Heart right ventricle (tissue), 16 donors: Measurements from ENCODE around the gene TST. TPM values are rescaled to one million over a fixed set of nuclear protein-coding genes. Genes with fewer than 3 reads are reported as not detected.
A peak's percentile ranks its signal among the peaks of the same experiment; 100 is the strongest.

Source experiments
- ATAC-seq, 8 donors: fragments of 200-7000 bp; cut with Tn5 transposase; one replicate each; pipeline ENCODE4 v1.9.1; 2020; ENCODE audit warnings: mild to moderate bottlenecking in 8 of 8, moderate library complexity in 8 of 8, moderate number of reproducible peaks in 1 of 8
- DNase-seq, 2 donors: peaks; one replicate each; pipeline ENCODE4 v3.0.0-alpha.2; 2020
- H3K27ac ChIP-seq, 10 donors: fragments of 200-600 bp; sonication (generic) in 2 of 10; one replicate each; pipeline versions ENCODE4 v1.5.0 to v1.8.0; 2020 to 2022; ENCODE audit warnings: mild to moderate bottlenecking in 3 of 10
- H3K27me3 ChIP-seq, 7 donors: fragments of 200-600 bp; one replicate each; pipeline ENCODE4 v1.8.0; 2021 to 2022; ENCODE audit warnings: mild to moderate bottlenecking in 2 of 7
- H3K36me3 ChIP-seq, 9 donors: fragments of 200-600 bp; sonication (generic) in 1 of 9; one replicate each; pipeline versions ENCODE4 v1.5.0 to v1.8.0; 2020 to 2022; ENCODE audit warnings: mild to moderate bottlenecking in 2 of 9
- H3K4me1 ChIP-seq, 9 donors: fragments of 200-600 bp; sonication (generic) in 1 of 9; one replicate each; pipeline versions ENCODE4 v1.5.0 to v1.8.0; 2020 to 2022; ENCODE audit warnings: mild to moderate bottlenecking in 4 of 9
- H3K4me3 ChIP-seq, 10 donors: fragments of 200-600 bp; sonication (generic) in 2 of 10; one replicate each; pipeline versions ENCODE4 v1.5.0 to v1.8.0; 2020 to 2022; ENCODE audit warnings: mild to moderate bottlenecking in 7 of 10, moderate library complexity in 2 of 10
- H3K9me3 ChIP-seq, 11 donors: fragments of 200-600 bp in 10 of 11; sonication (generic) in 2 of 11; one replicate each; pipeline versions ENCODE4 v1.5.0 to v1.8.0; 2013 to 2022; ENCODE audit warnings: mild to moderate bottlenecking in 2 of 11, control low read depth in 1 of 11, moderate library complexity in 1 of 11
- CTCF ChIP-seq, 9 donors: fragments of 200-600 bp; sonication (generic) in 2 of 9; IDR thresholded peaks; one replicate each; pipeline versions ENCODE4 v1.5.0 to v1.8.0; 2021 to 2022; ENCODE audit warnings: antibody characterized with exemption in 9 of 9, mild to moderate bottlenecking in 5 of 9, moderate library complexity in 1 of 9
- WGBS, 2 donors: extraction: QIAGEN DNeasy Blood & Tissue Kit; methylation state at CpG; one replicate each; pipeline ENCODE4 v1.1.7; 2013; ENCODE audit warnings: inconsistent platforms in 1 of 2; 5-methylcytosine and 5-hydroxymethylcytosine counted together
- intact Hi-C, 10 donors: fragments of 100-400 bp; cut with DNase I; formaldehyde crosslinking; loops; one replicate each; pipeline versions ENCODE4 v1.11.1 to v1.14.2; 2022
- polyA plus RNA-seq, 2 donors: library from polyadenylated mRNA; stranded (reverse); fragments of 200-250 nt; gene quantifications; one replicate each; pipeline ENCODE4 v1.2.3, GENCODE V29; 2013
- total RNA-seq, 10 donors: library from RNA; stranded (reverse); fragmentation: NEBNext Ultra II Directional in 3 of 10; extraction: Animal tissue kit (Norgen Biotek cat#: 25700) in 3 of 10; gene quantifications; one replicate each; pipeline versions ENCODE4 v1.2.1 to v1.2.4, GENCODE V29; 2021 to 2023
- donor health status: Arrhythmogenic right ventricular cardiomyopathy.
- donor health status: ischemic (EF 13 %, LVEDD 7.1; RV severe dilation, severe dysfunction).
- donor health status: healthy with polysubstance abuse.
- donor health status: DM: no; HTN: yes; CAD: no.
- donor health status: DM: no; HTN: no; CAD: no.
- donor health status: ischemic (EF 25% LVEDD 6.9; RV normal size, moderate dysfunction).
- donor health status: ischemic (EF 25% LVEDD 5.7; RV mildly dilated, moderate dysfunction).
- donor health status: healthy.
- donor health status: DM: yes; HTN: yes; CAD: no.
- donor health status: Ischemic cardiomyopathy.
- donor health status: ischemic (EF 35%, LVEDD 5.7; RV mildly dilated, moderate dysfunction).
- donor health status: nonischemic (EF 11% LVEDD 7.7; RV severe dilation, severe dysfunction).
- donor health status: DM: yes; HTN: yes; CAD: no.
- donor health status: PGD.
- donor health status: ischemic (EF 29% LVEDD 5.4; RV normal size, mild dysfunction).
- donor health status: nonischemic (EF 23%, LVEDD 6.1; RV moderate dilation, normal function).

TST gene
- total and polyA plus RNA-seq, 12 donors, result 34.1 to 87.4 (median 50.6) TPM

DNA sequence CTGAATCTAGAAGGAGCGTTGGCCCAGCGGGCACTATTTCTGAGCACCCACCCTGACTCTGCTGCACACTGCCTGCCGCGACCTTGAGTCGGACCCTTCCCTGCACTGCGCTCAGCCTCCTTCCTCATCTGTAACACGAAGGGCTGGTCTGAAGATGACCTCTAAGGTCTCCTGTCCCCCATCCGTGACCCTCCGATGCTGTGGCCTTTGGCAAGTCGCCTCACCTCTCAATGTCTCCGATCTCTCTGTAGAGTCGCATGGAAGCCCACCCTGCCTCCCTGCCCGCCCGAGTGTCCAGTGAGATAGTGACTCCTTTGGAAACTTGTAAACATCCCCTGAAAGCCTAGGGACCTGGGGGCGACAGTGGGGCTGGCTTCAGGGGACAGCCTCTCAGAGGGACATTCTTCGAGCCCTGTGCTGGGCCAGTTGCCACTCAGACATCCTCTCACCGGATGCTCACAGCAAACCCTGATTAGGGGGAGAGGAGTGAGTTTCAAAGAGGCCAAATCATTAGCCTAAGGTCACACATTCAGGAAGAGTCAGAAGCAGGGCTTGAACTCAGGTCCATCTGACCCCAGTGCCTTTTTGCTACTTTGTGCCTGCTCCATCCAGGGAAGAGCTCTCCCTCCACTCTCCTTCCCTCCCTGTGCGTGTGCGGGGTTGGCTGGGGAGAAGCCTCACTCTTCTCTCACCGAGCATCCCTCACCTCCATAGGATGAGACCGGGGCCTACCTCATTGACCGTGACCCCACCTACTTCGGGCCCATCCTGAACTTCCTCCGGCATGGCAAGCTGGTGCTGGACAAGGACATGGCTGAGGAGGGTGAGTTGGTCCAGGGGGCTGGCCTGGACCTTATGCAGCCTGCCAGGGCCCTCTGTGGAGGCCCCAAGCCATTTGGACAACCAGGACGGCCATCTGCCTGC, 33.4 kb upstream of the TST start:
- peak overlapping the region in 9 of 10 donors; percentile 67 to 81 (median 74) for H3K4me3 ChIP-seq
- H3K27ac ChIP-seq, result peak overlapping the region in 9 of 10 donors; percentile 4 to 81 (median 54)
- H3K36me3 ChIP-seq, result peaks cover 0 to 31% (median 11%) of the 10 kb centered on the region in 9 donors
- no peak for TF ChIP-seq CTCF (IDR thresholded peaks at IDR 0.05)
- peaks cover 6 to 36% (median 24%) of the 10 kb centered on the region in 9 donors for H3K4me1 ChIP-seq
- H3K27me3 ChIP-seq, result no peaks in the 10 kb centered on the region
- ATAC-seq (peak in 3 of 8 donors; percentile 4 to 9 (median 8)), DNase-seq (peak in 1 of 2 donors; percentile 13)
- no peaks in the 10 kb centered on the region for H3K9me3 ChIP-seq
- 62 to 70% methylated on average over 25 of the region's 25 CpGs for WGBS, 2 donors
- intact Hi-C loops, result no loop called here

DNA sequence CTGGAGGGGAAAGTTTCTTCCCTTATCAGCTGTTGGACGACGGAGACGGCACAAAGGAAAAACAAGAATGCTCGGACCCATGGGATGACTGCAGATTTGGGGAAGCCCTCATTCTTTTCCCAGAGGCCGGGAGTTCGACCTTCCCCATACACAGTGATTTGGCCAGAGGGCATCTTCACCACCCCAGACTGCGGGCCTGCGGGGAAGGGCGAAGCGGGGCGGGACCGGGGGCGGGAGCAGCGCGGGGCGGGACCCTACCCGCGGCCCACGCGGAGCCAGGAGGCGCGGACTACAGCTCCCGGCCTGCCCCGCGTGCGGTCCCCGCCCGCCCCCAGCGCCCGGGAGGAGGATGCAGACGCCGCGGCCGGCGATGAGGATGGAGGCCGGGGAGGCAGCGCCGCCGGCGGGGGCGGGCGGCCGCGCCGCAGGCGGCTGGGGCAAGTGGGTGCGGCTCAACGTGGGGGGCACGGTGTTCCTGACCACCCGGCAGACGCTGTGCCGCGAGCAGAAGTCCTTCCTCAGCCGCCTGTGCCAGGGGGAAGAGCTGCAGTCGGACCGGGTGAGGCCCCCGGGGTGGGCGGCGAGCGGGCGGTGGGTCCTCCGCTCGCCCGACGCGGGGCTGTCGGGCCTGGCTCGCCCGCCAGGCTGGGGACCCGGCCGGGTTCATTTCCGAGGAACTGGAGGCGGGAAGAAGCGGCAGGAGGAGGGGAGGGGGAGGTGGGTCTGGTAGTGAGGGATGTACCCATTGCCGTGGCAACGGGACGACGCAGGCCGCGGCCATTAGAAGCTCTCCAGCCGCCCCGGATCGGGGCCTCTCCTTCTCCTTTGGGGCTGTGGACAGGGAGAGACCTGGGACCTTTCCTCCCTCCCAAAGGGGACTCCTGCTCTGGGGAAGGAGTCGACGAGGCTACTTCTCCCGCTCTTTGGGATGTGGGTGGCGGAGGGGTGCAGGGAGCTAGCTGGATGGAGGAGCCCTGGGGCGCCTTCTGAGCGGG, 32.4 kb upstream of the TST start, which contains the start of gene KCTD17:
Gene KCTD17 (plus strand): TSS at position 352 of the 995 bp plus-strand sequence. CDS start 19 bp downstream, at position 371.
- H3K36me3 ChIP-seq, result peaks cover 0 to 21% (median 5%) of the 10 kb centered on the region in 9 donors
- WGBS, 2 donors, result 6 to 7% methylated on average over 85 to 89 of the region's 89 CpGs
- peak within 1 kb of the TSS; percentile 67 to 81 (median 75) for H3K4me3 ChIP-seq
- intact Hi-C loops, result no loop called here
- H3K9me3 ChIP-seq, result no peaks in the 10 kb centered on the region
- peak within 1 kb of the TSS in 7 of 10 donors; percentile 38 to 81 (median 54) for H3K27ac ChIP-seq
- H3K27me3 ChIP-seq, result no peaks in the 10 kb centered on the region
- ATAC-seq, result peak; percentile 71 to 94 (median 86)
- DNase-seq, result peak; percentile 65 to 83
- peak in 1 of 9 donors; percentile 10 for TF ChIP-seq CTCF (IDR thresholded peaks at IDR 0.05)
- H3K4me1 ChIP-seq, result peaks cover 6 to 36% (median 24%) of the 10 kb centered on the region in 9 donors

- intact Hi-C loops, result no loop called here
- no peak for ATAC-seq
Observed at GRCh38 chr22:37050913-37051312, 31.7 kb upstream of the TST start.

More at GRCh38 chr22:37050913-37051312, 31.7 kb upstream of the TST start:
- Histone ChIP-seq H3K27me3 (no peaks in the 10 kb centered on the region), H3K4me1 (peaks cover 6 to 36% (median 24%) of the 10 kb centered on the region in 9 donors), H3K36me3 (peaks cover 0 to 13% (median 0%) of the 10 kb centered on the region in 9 donors), H3K4me3 (peak overlapping the region in 7 of 10 donors; percentile 67 to 81 (median 76)), H3K9me3 (no peaks in the 10 kb centered on the region), H3K27ac (peak overlapping the region in 2 of 10 donors; percentile 20 to 81)
- no peak for TF ChIP-seq CTCF (IDR thresholded peaks at IDR 0.05)
- DNase-seq, result no peak
- 77 to 82% methylated on average over 6 of the region's 6 CpGs for WGBS, 2 donors
